DND-41 (cell line): Measurements from ENCODE around the gene GATA5.

Source experiments
- ATAC-seq: fragments of 200-7000 bp; cut with Tn5 transposase; 3 replicates; pipeline ENCODE4 v1.9.1; 2021; ENCODE audit warnings: low read depth; ENCODE audit not compliant: insufficient read depth
- DNase-seq: peaks from one replicate; pipeline ENCODE4 v3.0.0-alpha.2; 2020
- H2AFZ ChIP-seq: 2 replicates; pipeline ENCODE4 v1.6.0; 2012; ENCODE audit warnings: low read depth, low read length
- H3K27ac ChIP-seq: 2 replicates; pipeline ENCODE4 v1.5.1; 2012; ENCODE audit warnings: low read length, inconsistent platforms
- H3K27me3 ChIP-seq: fragments of 200-600 bp; sonication (generic); 2 replicates; pipeline ENCODE4 v1.6.0; 2012; ENCODE audit warnings: low read length, mild to moderate bottlenecking, inconsistent platforms; ENCODE audit not compliant: insufficient read depth, poor library complexity
- H3K36me3 ChIP-seq: 2 replicates; pipeline ENCODE4 v1.5.1; 2012; ENCODE audit warnings: low read length, inconsistent platforms; ENCODE audit not compliant: insufficient read depth
- H3K4me1 ChIP-seq: 2 replicates; pipeline ENCODE4 v1.5.1; 2012; ENCODE audit warnings: mild to moderate bottlenecking, low read length; ENCODE audit not compliant: insufficient read depth
- H3K4me2 ChIP-seq: 2 replicates; pipeline ENCODE4 v1.6.0; 2012; ENCODE audit warnings: mild to moderate bottlenecking, moderate library complexity, low read length, inconsistent platforms; ENCODE audit not compliant: insufficient read depth
- H3K4me3 ChIP-seq, 2 experiments: fragments of 200-600 bp in 1 of 2; shearing (Covaris generic) in 1 of 2; 2 replicates each; pipeline ENCODE4 v1.5.1; 2012 to 2016; ENCODE audit warnings: inconsistent platforms in 2 of 2, low read length in 2 of 2, mild to moderate bottlenecking in 2 of 2, low read depth in 1 of 2, moderate library complexity in 1 of 2
- H3K79me2 ChIP-seq: 2 replicates; pipeline ENCODE4 v1.6.0; 2012; ENCODE audit warnings: low read length, inconsistent platforms; ENCODE audit not compliant: insufficient read depth
- H3K9ac ChIP-seq: 2 replicates; pipeline ENCODE4 v1.6.0; 2012; ENCODE audit warnings: low read depth, mild to moderate bottlenecking, inconsistent platforms, low read length, moderate library complexity
- H3K9me3 ChIP-seq: 2 replicates; pipeline ENCODE4 v1.5.1; 2012; ENCODE audit warnings: low read length, moderate library complexity, mild to moderate bottlenecking, inconsistent platforms; ENCODE audit not compliant: insufficient read depth, severe bottlenecking
- H4K20me1 ChIP-seq: 2 replicates; pipeline ENCODE4 v1.6.0; 2012; ENCODE audit warnings: low read length; ENCODE audit not compliant: insufficient read depth
- EZH2 ChIP-seq: IDR thresholded peaks from 3 replicates; pipeline ENCODE4 v1.6.1; 2012; ENCODE audit warnings: borderline replicate concordance, low read depth, mild to moderate bottlenecking, moderate library complexity, low read length, inconsistent platforms; ENCODE audit not compliant: severe bottlenecking
- TF ChIP-seq, protein P1 (sequence below): IDR thresholded peaks from 2 replicates; pipeline ENCODE4 v1.5.1; 2012; ENCODE audit warnings: borderline replicate concordance, low read length, moderate library complexity, mild to moderate bottlenecking; ENCODE audit not compliant: poor library complexity, severe bottlenecking; ENCODE audit errors: extremely low read depth

Gene GATA5

DNA sequence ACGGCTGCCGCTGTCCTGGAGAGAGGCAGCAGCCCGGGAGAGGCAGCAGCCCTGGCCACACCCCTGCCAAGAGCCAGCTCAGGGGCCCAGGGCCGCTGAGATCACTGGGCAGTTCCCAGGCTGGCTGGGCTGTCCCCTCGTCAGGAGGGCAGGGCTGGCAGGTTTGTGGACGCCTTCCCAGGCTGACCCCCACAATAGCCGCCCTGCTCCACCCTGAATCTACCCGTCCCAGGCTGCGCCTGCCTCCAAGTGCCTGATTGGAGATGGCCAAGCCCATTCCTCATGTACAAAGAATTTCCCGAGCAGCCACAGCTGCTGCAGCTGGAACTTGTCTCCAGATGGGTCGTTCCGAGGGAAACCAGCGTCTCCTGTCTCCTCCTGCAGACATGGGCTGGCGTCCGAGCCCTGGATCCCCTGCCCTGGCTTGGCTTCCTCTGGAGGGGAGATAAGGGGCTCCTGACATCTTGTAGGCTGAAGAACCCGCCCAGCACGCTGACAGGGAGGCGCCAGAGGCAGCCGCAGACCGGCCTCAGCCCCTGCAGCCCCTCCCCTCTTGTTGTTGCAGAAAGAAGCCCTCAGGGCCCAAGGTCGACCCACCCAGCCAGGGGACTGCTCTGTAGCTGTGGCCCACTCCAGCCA, 9.4 kb upstream of the GATA5 start:
- Histone ChIP-seq H3K79me2 (no peaks in the 10 kb centered on the region), H3K27me3 (peaks cover 66% of the 10 kb centered on the region), H3K4me1 (no peaks in the 10 kb centered on the region), H4K20me1 (peaks cover 26% of the 10 kb centered on the region), H3K9ac (no peak overlapping the region), H3K27ac (no peak overlapping the region), H3K9me3 (no peaks in the 10 kb centered on the region), H3K4me2 (no peak overlapping the region), H2AFZ (no peak overlapping the region), H3K36me3 (no peaks in the 10 kb centered on the region), H3K4me3 (no peak overlapping the region)
- DNase-seq (no peak), ATAC-seq (no peak)
- TF ChIP-seq, protein P1, sequence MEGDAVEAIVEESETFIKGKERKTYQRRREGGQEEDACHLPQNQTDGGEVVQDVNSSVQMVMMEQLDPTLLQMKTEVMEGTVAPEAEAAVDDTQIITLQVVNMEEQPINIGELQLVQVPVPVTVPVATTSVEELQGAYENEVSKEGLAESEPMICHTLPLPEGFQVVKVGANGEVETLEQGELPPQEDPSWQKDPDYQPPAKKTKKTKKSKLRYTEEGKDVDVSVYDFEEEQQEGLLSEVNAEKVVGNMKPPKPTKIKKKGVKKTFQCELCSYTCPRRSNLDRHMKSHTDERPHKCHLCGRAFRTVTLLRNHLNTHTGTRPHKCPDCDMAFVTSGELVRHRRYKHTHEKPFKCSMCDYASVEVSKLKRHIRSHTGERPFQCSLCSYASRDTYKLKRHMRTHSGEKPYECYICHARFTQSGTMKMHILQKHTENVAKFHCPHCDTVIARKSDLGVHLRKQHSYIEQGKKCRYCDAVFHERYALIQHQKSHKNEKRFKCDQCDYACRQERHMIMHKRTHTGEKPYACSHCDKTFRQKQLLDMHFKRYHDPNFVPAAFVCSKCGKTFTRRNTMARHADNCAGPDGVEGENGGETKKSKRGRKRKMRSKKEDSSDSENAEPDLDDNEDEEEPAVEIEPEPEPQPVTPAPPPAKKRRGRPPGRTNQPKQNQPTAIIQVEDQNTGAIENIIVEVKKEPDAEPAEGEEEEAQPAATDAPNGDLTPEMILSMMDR: no peak
- no peak for TF ChIP-seq EZH2

DNA sequence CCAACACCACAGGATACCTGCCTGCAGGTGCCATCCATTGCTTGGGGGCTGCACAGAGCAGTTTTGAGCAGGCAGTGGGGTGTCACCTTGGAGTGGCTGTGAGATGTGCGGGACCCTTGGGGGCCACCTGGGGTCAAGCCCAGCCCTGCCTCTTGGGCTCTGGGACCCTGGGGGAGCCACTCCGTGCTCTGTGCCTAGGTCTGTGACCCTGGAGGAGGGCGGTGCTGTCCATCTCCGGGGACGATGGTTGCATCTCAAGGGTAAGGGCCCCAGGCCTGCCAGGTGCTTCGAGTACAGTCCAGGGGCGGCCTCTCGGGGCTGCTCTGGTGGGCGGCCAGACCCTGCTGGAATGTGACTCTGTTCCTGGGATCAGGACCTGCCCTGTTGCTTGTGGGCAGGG, 8.7 kb upstream of the GATA5 start:
- Histone ChIP-seq H3K4me2 (no peak overlapping the region), H3K27ac (no peak overlapping the region), H4K20me1 (peaks cover 28% of the 10 kb centered on the region), H3K9me3 (no peaks in the 10 kb centered on the region), H3K36me3 (no peaks in the 10 kb centered on the region), H3K4me3 (no peak overlapping the region), H3K79me2 (no peaks in the 10 kb centered on the region), H2AFZ (no peak overlapping the region), H3K27me3 (peaks cover 62% of the 10 kb centered on the region), H3K4me1 (no peaks in the 10 kb centered on the region), H3K9ac (no peak overlapping the region)
- TF ChIP-seq, protein P1: no peak
- TF ChIP-seq EZH2: no peak
- DNase-seq: no peak
- no peak for ATAC-seq

DNA sequence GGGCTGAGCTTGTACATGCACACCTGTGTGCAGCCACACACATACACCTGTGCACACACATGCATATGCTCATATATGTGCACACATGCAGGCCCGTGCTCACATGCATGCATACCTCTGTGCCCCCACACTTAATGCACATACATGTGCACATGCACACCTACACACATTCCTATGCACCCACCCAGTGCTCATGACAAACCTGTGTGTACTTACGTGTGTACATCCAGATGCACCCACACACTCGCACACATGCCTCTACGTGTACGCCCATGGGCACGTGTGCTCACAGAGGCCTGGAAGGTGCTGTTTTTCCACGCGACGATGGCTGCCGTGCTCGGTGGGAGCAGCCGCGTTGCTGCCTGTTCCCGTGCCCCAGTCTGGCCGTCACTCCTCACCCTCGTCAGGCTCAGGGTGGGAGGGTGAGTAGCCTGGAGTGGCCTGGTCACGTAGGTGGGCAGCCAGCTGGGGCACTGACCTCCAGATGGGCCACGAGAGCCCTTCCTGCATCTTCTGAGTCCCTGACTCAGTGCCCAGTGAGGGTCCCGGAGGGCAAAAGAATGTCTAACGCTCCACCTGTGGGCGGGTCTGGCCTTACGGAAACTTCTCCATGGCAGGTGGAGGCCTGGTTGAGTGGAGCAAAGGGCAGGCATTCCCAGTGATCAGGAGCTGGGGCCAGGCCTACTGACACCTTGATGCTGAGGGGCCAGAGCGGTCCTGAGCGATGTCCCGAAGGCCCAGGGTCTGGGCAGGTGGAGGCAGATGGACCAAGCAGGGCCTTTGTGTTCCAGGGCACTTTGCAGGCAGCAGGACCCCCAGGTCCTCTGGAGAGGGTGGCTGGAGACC, 8.0 kb upstream of the GATA5 start:
- ATAC-seq (no peak), DNase-seq (no peak)
- H3K9ac ChIP-seq: no peak overlapping the region
- H3K79me2 ChIP-seq: no peaks in the 10 kb centered on the region
- TF ChIP-seq, protein P1: no peak
- no peak for TF ChIP-seq EZH2
- H3K9me3 ChIP-seq: no peaks in the 10 kb centered on the region
- no peaks in the 10 kb centered on the region for H3K4me1 ChIP-seq
- no peak overlapping the region for H2AFZ ChIP-seq
- no peak overlapping the region for H3K4me3 ChIP-seq
- H3K36me3 ChIP-seq: no peaks in the 10 kb centered on the region
- no peak overlapping the region for H3K27ac ChIP-seq
- peaks cover 56% of the 10 kb centered on the region for H3K27me3 ChIP-seq
- H4K20me1 ChIP-seq: peaks cover 30% of the 10 kb centered on the region
- H3K4me2 ChIP-seq: no peak overlapping the region
